T-helper 2 cell treated with Interferon-gamma antibody and Interleukin-4, amounts not matched to agents 100 ng/mL and 5 ng/mL, for 36 hours (primary cell): Measurements from ENCODE around the gene FAM3B. TPM values are rescaled to one million over a fixed set of nuclear protein-coding genes. Genes with fewer than 3 reads are reported as not detected.

Source experiments
- intact Hi-C: fragments of 100-400 bp; cut with micrococcal nuclease; formaldehyde crosslinking; loops from one replicate; pipeline ENCODE4 v1.15.1; 2023
- total RNA-seq: library from RNA; stranded (reverse); gene quantifications from 2 replicates; pipeline ENCODE4 v1.2.3, GENCODE V29; 2022

FAM3B gene
- total RNA-seq, 1 donor from 2014 or later: not detected

GRCh38 chr21:41367945-41368734, 51.5 kb downstream of the FAM3B start:
- intact Hi-C loops: loop anchor here (10.0 kb wide), 1 partner anchor 867 kb away; no protein-coding TSS in a partner anchor

GRCh38 chr21:41368735-41369104, 52.1 kb downstream of the FAM3B start:
- intact Hi-C loops: loop anchor here (10.0 kb wide), 1 partner anchor 866 kb away; no protein-coding TSS in a partner anchor

GRCh38 chr21:41369105-41369919, 52.7 kb downstream of the FAM3B start:
- intact Hi-C loops: loop anchor here (10.0 kb wide), 1 partner anchor 865 kb away; no protein-coding TSS in a partner anchor

GRCh38 chr21:41369920-41370839, 53.6 kb downstream of the FAM3B start:
- intact Hi-C loops: loop anchor here (1.0 to 10.0 kb wide), 2 partner anchors 8 to 865 kb away; partner anchors contain the start of gene MX2

GRCh38 chr21:41370840-41371684, 54.5 kb downstream of the FAM3B start:
- intact Hi-C loops: loop anchor here (1.0 kb wide), 1 partner anchor 9 kb away; the partner anchor contains the start of gene MX2

GRCh38 chr21:41371685-41372030, 55.1 kb downstream of the FAM3B start:
- intact Hi-C loops: no loop called here

- intact Hi-C loops: no loop called here
Measured at GRCh38 chr21:41373253-41373652, 56.7 kb downstream of the FAM3B start.

GRCh38 chr21:41373763-41374162, 57.2 kb downstream of the FAM3B start:
- intact Hi-C loops: no loop called here

GRCh38 chr21:41374177-41374712, 57.6 kb downstream of the FAM3B start:
- intact Hi-C loops: no loop called here

GRCh38 chr21:41374867-41375533, 58.4 kb downstream of the FAM3B start:
- intact Hi-C loops: no loop called here

GRCh38 chr21:41375875-41376274, 59.3 kb downstream of the FAM3B start:
- intact Hi-C loops: no loop called here

- intact Hi-C loops: no loop called here
Measured at GRCh38 chr21:41377715-41378114, 61.1 kb downstream of the FAM3B start.

- intact Hi-C loops: no loop called here
Measured at GRCh38 chr21:41378849-41379248, 62.2 kb downstream of the FAM3B start.

- intact Hi-C loops: no loop called here
Measured at GRCh38 chr21:41379901-41380300, 63.3 kb downstream of the FAM3B start.

GRCh38 chr21:41381731-41382130, 65.1 kb downstream of the FAM3B start:
- intact Hi-C loops: no loop called here

GRCh38 chr21:41387042-41387819, 70.6 kb downstream of the FAM3B start:
- intact Hi-C loops: no loop called here

- intact Hi-C loops: no loop called here
Measured at GRCh38 chr21:41387824-41388223, 71.2 kb downstream of the FAM3B start.

GRCh38 chr21:41388259-41388658, 71.7 kb downstream of the FAM3B start:
- intact Hi-C loops: no loop called here
